Effector CD4-positive, alpha-beta T cell (primary cell): Measurements from ENCODE around the gene CRY2.

Experiments used
- DNase-seq: peaks from one replicate; pipeline ENCODE4 v3.0.0-alpha.2; 2020

Gene CRY2

DNA sequence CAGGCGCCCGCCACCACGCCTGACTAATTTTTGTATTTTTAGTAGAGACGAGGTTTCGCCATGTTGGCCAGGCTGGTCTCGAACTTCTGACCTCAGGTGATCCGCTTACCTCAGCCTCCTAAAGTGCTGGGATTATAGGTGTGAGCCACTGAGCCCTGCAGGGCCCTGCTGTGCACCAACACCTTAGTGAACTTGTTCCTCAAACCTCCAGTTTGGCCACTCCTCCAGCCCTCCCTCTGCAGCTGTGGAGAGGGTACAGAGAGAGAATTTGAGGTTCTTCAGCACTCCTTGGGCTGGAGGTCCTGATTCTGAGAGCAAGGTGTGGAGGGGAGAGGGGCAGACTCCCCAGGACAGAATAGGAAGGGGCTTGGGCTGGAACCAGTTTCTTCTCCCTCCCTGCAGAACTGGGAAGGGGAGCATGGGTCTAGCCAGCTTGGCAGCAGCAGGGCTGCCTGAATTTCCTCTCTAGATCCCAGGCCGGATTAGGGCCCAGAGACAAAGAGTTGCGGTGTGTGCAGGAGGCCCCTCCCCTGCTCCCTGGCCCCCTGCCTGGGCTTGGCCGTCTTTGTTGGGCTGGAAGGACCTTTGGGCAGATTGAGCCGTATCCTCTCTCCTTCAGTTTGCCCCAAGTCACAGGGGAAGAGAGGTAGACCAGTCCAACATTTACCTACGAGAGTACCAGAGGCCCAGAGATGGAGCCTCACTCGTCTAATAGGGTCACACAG, 72.7 kb downstream of the CRY2 start:
- no peak for DNase-seq

DNA sequence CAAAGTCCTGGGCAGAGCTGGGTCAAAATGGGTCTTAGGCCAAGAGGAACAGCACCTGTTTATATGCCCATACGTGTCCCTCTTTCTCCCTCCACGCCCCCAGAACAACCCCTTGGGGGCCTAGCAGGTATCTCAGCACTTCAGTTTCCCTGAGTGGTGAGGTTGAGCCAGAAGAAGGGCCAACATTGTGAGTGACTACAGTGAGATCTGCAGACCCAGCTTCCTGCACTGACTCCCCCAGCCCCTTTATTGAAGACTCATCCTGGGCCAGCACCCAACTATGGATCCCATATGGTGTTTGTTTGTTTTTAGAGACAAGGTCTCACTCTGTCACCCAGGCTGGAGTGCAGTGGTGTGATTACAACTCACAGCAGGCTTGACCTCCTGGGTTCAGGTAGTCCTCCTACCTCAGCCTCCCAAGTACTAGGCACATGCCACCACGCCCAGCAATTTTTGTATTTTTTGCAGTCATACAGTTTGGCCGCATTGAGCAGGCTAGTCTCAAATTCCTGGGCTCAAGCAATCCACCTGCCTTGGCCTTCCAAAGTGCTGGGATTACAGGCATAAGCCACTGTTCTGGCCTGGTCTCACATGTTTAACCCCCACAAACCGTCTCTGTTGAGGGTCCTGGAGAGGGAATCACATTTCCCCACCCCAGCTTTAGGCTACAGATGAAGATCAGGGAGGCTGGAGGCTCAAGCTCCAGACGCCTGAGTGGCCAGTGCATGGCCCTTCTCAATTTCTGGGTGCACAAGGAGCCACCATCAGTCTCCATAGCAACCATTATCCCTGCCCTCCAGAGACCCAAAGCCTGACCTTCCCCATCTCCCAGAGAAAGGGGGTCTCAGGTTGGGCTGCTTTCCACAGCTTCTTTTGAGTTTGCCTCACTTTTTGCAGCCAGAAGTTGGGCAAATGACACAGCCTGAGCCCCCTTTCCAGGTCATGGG, 73.5 kb downstream of the CRY2 start:
- DNase-seq, result no peak

DNA sequence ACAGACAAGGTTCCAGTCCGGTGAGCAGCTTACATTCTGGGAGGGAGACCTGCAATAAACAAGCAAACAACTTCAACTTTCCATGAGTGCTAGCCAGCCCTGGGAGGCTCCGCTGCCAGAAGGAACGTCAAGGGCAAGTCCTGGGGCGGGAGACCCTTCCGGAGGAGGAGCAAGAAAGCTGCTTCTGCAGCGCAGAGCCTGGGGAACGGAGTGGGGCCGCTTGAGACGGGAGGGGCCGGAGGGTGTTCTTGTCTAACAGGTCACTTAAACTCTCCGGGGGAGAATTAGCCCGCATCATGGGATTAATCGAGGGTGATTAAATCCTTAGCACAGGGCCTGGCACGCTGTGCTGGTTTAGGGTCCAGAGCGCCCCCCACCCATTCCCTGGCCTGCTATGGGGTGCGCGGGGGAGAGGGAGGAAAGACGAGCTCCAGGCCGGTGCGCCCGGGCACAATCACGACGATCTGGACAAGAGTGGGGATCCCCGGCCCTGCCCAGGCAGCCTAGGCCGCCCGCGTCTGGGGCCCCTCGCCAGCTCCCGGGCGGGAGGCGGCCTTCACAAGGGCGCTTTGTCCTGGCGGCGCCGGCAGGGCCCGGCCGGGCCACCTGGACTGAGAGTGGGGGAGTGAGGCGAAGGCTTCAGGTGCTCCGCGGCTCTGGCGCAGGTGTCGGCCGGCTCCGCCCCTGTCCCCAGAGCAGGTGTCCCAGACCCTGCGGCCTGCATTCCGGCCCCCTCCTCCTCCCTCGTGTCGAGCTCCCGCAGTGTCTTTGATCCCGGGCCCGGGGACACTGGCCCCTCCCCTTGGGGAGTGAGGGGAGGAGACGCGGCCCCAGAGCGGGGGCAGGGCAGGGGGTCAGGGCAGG, 74.5 kb downstream of the CRY2 start:
- DNase-seq, result no peak

DNA sequence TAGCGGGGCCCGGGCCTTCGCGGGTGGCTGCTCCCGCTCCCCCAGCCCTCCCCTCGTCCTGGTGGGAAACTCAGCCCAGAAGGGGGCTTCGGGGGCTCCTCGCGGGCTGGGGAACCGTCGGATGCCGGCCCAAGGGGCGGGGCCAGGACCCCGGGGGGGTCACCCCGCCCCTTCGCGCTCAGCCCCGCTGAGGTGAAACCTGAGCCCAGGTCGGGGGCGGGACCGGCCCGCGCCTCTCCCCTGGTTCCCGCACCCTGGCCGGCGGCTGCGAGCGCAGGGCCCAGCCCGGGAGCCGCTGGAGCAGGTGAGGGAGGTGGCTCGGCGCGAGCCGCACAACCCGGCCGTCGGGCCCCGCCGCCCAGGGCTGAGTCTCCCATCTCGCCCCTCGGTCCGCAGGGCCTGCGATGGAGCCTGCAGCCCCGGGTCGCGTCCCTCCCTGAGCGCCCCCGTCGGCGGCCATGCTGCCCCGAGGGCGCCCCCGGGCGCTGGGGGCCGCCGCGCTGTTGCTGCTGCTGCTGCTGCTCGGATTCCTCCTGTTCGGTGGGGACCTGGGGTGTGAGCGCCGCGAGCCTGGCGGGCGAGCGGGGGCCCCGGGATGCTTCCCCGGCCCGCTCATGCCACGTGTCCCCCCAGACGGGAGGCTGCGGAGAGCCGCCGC, 75.3 kb downstream of the CRY2 start, which contains the start of gene LARGE2:
LARGE2 (plus strand) TSS at position 232 of the 658 bp plus-strand sequence; CDS start at position 459, 227 bp downstream.
- DNase-seq, result no peak

DNA sequence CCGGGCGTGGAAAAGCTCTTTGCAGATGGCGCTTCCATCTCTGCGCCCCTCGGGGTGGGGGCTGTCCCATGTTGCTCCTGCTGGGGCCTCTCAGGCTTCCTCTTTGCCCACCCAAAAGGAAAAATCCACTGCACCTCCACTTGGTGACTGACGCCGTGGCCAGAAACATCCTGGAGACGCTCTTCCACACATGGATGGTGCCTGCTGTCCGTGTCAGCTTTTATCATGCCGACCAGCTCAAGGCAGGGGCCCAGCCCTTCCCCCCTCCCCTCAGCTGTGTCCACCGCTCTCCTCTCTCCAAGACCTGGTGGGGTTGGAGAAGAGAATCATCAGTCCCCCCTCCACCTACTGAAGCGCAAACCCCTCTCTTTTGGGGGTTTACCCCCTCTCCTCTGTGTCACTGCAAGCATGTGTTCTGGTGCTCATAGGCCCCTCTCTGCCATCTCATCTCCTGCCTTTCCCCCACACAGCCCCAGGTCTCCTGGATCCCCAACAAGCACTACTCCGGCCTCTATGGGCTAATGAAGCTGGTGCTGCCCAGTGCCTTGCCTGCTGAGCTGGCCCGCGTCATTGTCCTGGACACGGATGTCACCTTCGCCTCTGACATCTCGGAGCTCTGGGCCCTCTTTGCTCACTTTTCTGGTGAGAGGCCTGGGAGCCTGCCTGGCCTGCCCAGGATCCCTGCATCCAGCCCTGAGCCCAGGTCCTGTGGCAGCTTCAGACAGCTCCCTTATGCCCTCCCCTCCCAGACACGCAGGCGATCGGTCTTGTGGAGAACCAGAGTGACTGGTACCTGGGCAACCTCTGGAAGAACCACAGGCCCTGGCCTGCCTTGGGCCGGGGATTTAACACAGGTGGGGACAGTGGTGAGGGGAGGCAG, 77.0 kb downstream of the CRY2 start:
- DNase-seq, result no peak

DNA sequence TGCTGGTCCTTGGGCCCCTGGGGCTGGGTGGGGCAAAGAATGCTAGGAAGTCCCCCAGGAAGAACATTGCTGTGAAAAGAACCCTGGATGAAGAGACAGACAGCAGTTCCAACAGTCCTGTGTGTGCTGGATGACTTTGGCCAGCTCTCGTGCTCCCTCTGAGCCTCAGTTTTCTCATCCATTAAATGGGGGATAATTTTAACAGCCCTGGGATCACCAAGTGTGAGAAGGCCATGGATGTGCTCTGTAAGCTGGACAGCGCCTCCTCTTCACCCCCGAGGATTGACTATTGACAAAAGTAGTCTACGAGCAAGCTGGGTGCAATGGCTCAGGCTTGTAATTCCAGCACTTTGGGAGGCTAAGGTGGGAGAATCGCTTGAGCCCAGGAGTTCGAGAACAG, 77.7 kb downstream of the CRY2 start:
- DNase-seq, result no peak

DNA sequence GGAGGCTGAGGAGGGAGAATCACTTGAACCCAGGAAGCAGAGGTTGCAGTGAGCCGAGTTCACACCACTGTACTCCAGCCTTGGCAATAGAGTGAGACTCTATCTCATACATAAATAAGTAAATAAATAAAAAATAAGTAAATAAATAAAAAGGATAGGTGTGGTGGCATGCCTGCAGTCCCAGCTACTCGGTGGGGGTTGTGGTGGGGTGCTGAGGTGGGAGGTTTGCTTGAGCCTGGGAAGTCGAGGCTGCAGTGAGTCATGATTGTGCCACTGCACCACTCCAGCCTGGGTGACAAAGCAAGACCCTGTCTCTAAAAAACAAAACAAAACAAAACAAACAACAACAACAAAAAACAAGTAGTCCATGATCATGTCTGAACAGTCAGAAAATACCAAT, 78.3 kb downstream of the CRY2 start:
- DNase-seq, result no peak

DNA sequence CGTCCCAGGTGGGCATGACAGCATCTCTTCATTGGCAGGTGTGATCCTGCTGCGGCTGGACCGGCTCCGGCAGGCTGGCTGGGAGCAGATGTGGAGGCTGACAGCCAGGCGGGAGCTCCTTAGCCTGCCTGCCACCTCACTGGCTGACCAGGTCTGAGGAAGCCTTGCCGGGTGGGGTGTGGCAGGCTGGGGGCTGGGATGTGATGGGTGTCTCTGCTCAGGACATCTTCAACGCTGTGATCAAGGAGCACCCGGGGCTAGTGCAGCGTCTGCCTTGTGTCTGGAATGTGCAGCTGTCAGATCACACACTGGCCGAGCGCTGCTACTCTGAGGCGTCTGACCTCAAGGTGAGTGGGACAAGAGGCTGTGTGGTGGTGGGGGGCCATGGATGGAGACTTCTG, 78.7 kb downstream of the CRY2 start:
- no peak for DNase-seq

DNA sequence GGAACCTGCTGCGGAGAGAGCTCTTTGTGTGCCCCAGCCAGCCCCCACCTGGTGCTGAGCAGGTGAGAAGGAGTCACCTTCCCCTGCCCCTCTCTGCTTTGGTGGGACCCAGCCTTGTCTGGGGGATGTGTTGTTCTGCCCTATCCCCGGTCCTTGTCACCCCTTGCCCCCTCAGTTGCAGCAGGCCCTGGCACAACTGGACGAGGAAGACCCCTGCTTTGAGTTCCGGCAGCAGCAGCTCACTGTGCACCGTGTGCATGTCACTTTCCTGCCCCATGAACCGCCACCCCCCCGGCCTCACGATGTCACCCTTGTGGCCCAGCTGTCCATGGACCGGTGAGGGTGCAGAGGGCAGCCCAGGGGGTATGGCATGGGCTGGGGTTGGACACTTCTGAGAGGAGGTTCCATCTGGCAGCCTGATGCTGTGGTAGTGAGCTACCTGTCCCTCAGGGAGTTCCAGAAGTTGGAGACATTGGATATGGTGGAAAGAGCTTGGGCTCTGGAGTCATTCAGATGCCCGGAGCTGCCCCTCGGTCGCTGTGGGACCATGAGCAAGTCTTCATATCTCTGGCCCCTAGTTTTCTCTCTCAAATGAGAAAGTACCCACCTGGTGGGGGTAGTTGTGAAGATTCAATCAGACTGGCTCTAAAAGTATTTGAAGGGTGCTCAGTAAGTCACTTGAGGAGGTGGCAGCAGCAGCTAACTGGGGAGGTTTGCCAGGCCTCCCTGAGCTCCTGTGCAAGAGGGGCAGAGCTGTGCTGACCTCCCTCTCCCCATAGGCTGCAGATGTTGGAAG, 79.5 kb downstream of the CRY2 start:
- DNase-seq, result no peak

DNA sequence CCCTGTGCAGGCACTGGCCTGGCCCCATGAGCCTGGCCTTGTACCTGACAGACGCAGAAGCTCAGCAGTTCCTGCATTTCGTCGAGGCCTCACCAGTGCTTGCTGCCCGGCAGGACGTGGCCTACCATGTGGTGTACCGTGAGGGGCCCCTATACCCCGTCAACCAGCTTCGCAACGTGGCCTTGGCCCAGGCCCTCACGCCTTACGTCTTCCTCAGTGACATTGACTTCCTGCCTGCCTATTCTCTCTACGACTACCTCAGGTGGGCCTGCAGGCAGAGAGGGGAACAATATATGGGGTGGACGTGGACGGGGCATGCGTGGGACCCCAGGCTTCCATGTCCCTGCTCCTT, 80.0 kb downstream of the CRY2 start:
- no peak for DNase-seq

DNA sequence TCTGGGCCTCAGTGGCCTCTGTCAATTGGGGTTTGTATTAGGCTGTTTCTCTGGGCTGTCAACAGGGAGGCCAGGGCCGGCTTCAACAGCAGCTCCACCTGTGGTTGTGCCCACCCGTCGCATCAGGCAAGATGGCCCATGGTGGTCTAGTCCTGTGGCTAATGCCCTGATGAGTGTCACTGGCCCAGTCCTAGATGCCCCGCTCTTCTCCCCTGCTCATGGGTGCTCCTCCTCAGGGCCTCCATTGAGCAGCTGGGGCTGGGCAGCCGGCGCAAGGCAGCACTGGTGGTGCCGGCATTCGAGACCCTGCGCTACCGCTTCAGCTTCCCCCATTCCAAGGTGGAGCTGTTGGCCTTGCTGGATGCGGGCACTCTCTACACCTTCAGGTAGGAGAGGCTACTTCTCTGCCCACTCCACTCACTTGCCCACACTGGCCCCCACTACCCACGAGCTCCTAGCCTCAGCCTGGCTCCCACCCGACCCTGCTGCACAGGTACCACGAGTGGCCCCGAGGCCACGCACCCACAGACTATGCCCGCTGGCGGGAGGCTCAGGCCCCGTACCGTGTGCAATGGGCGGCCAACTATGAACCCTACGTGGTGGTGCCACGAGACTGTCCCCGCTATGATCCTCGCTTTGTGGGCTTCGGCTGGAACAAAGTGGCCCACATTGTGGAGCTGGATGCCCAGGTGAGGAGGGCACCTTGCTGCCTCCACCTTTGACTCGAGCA, 80.6 kb downstream of the CRY2 start:
- no peak for DNase-seq

DNA sequence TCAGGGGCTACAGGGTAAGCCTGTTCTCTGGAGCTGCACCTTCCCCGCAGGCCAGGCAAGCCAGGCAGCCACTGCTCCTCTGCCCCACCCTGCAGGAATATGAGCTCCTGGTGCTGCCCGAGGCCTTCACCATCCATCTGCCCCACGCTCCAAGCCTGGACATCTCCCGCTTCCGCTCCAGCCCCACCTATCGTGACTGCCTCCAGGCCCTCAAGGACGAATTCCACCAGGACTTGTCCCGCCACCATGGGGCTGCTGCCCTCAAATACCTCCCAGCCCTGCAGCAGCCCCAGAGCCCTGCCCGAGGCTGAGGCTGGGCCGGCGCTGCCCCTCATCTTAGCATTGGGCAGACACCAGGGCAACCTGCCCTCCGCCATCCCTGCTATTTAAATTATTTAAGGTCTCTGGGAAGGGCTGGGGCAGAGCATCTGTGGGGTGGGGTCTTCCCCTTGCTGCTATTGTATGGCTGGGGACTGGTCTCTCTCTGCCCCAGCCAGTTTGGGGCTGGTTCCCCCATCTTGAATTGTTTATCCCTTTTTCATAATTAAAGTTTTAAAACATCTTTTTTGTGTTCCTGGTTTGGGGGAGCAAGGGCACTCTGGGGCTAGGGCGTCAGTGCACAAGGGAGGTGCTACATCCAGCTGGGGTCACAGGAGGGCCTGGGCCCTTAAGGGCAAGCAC, 81.4 kb downstream of the CRY2 start:
- no peak for DNase-seq

DNA sequence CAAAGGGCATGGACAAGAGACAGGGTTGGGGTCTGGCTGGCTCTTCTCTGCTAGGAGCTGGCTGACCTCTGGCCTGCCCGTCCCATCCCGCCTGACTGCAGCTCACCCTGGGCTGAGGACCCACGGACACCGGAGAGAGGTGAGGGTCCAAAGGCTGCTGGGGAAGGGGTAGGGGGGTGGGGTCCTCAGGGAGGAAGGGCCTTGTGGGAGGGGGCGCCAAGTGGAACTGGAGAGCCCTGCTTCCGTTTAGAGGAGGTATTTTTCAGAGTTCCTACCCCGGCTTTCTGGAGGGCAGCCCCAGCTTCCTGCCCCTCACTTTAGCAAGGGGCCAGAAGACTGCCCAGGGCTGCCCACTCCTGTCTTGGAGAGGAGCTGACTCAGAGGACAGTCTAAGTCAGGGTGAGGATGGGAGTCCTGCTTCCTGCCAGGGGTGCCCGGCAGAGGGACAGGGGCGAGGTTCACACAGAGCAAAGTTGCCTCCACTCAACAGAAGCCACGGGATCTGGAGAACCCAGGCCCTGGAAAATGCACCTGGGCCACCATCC, 82.3 kb downstream of the CRY2 start:
- DNase-seq, result no peak

DNA sequence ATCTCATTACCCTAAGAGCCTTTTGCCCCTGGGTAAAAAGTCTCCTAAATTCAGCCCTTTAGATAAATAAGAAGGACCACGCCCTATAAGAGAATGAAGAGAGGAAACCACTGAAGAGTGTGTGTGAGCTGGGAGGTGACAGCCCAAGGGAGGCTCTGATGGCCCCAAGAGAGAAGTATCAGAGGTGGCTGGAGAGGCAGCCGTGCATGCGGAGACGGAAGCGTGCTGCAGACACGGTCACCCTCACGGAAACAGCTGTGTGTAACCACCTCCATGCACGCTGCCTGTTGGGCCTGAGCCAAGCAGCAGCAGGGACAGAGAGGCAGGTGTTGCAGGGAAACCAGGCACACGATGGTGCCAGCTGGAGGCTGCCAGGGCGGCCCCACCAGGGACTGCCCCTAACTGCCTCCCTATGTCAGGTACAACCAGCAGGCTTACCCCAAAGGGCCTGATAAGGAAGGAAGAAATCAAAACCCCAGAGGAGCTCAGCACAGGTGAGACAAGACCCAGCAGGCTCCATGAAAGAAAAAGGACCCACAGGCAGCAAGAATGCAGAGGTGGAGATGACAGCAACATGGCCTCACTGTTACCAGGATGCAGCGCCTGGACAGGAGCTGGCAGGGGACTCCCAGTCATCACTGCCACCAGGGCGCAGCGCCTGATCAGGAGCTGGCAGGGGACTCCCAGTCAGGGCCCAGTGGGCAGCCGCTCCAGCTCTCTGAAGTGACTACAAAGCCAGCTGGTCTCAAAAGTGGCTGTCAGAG, 82.9 kb downstream of the CRY2 start:
- DNase-seq, result no peak

DNA sequence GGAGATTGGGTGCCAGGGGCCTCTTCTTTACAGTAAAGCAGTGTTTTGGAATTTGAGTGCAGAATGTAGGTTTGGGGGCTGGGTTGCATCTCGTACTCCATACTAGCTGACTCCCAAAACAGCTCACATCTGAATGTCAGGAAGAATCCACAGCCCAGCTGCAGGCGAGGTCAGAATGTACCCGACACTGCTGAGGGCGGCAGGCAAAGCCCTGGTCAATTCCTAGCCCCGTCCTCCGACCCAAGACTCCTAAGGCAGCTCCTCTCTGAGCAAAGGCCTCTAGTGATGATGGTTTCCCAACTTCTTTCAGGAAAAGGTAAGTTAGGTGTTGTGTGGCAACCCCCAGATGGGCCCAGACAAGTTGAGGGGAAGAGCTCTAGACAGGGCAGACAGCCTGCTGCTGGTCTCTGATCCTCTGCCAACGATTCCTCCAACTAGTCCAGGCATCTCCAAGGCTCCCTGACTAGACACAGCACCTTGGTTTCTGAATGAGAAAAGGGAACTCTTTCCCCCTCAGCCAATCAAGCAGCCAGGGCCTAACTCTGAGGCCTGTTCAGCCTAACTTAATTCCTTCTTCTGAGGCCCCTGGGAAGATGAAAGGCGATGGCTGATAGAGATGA, 83.8 kb downstream of the CRY2 start:
- DNase-seq, result no peak

DNA sequence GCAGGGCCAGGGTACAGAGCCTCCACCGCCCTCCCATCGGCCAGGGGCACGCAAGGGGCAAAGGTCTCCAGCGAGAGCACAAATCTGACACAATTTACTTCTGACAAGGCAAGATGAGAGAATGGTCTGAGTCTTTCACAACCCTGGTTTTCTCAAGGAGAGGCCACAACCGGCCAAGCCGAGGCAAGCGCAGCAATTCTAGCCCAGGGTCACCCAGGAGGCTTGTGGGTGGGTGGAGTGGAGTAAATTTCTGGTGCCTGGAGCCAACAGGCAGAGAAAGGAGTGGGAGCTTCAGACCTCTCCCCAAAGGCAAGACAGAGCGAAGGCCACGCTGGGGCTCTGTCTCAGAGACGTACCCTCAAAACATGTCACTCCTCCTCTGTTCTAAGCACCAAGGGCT, 84.5 kb downstream of the CRY2 start:
- no peak for DNase-seq

DNA sequence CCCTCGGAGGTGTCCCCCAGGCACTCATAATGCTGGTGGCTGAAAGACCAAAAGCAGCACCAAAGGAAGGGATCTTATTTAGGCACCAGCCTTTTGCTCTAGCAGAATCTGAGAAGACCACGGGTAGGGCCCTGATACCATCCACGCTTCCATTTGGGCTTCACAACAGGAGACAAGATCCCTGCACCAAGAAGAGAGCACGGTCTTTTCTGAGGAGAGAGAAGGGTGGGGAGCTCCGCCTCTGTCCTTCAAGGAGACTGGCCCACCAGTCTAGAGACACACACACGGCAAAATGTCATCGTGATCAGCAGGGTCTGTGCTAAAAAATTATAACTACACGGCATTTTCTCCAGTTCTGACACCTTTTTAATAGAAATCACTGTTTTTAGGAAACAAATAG, 84.9 kb downstream of the CRY2 start:
- DNase-seq, result no peak
